Prostate gland (tissue), 2 donors: ENCODE results near the gene NAGS.

Source experiments
- CTCF ChIP-seq, 4 experiments: fragments of 200-600 bp in 2 of 4; fragments of 450-650 bp in 2 of 4; sonication (generic) in 2 of 4; IDR thresholded peaks; 1 replicate in 3 of 4; 2 replicates in 1 of 4; pipeline ENCODE4 v1.5.1; 2016 to 2019; ENCODE audit warnings: antibody characterized with exemption in 4 of 4, mild to moderate bottlenecking in 2 of 4, moderate library complexity in 2 of 4
- POLR2A ChIP-seq: fragments of 450-650 bp; IDR thresholded peaks from one replicate; pipeline ENCODE4 v1.6.1; 2016; ENCODE audit warnings: antibody characterized with exemption, mild to moderate bottlenecking

GRCh38 chr17:43966276-43966675 lies 38.1 kb upstream of the NAGS start:
- TF ChIP-seq CTCF (IDR thresholded peaks at IDR 0.05) (no peak), POLR2A (no peak)
